ENCODE data around the gene L1CAM. TPM values are rescaled to one million over a fixed set of nuclear protein-coding genes. Genes with fewer than 3 reads are reported as not detected.

L1CAM gene
- total RNA-seq, 1 experiment from 2014 or later: 20.7 TPM

DNA sequence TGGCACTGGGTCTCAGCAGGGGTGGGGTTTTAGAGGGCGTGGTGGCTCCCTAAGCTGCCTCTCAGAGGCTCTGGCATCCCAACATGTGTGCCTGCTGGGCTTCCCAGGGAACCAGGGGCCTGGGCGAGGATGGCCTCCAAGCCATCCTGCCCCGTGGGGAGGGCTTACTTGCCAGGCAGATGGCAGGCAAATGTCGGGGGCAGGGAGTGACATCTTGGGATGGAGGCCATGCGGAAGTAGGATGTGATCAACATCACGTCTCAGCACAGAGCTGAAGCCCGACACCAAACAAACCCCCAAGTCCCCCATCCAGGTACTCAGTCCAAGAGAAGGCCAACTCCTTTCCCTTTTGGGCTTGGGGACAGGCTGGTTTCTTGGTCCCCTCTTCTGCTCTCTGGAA lies 4.7 kb downstream of the L1CAM start:
- no peaks in the 10 kb centered on the region for H3K4me1 Mint-ChIP-seq (ENCODE audit: insufficient read depth, unreplicated experiment)
- CTCF ChIA-PET: no interaction called here
- no peak overlapping the region for H3K27ac Mint-ChIP-seq (ENCODE audit: low read depth, unreplicated experiment)
- H3K9me3 Mint-ChIP-seq (ENCODE audit: unreplicated experiment): no peaks in the 10 kb centered on the region
- TF ChIP-seq, protein P1, sequence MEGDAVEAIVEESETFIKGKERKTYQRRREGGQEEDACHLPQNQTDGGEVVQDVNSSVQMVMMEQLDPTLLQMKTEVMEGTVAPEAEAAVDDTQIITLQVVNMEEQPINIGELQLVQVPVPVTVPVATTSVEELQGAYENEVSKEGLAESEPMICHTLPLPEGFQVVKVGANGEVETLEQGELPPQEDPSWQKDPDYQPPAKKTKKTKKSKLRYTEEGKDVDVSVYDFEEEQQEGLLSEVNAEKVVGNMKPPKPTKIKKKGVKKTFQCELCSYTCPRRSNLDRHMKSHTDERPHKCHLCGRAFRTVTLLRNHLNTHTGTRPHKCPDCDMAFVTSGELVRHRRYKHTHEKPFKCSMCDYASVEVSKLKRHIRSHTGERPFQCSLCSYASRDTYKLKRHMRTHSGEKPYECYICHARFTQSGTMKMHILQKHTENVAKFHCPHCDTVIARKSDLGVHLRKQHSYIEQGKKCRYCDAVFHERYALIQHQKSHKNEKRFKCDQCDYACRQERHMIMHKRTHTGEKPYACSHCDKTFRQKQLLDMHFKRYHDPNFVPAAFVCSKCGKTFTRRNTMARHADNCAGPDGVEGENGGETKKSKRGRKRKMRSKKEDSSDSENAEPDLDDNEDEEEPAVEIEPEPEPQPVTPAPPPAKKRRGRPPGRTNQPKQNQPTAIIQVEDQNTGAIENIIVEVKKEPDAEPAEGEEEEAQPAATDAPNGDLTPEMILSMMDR (IDR thresholded peaks at IDR 0.05; ENCODE audit: unreplicated experiment): no peak
- H3K27me3 Mint-ChIP-seq (ENCODE audit: insufficient read depth, unreplicated experiment): peaks cover 34% of the 10 kb centered on the region
- H3K4me3 Mint-ChIP-seq (ENCODE audit: unreplicated experiment): no peak overlapping the region
- POLR2A ChIA-PET: no interaction called here
- BruUV-seq (replicated peaks): no TSS peak
- no peaks in the 10 kb centered on the region for H3K36me3 Mint-ChIP-seq (ENCODE audit: insufficient read depth, unreplicated experiment)
- intact Hi-C loops (cut with micrococcal nuclease): no loop called here
- DNase-seq (ENCODE audit: unreplicated experiment): no peak

DNA sequence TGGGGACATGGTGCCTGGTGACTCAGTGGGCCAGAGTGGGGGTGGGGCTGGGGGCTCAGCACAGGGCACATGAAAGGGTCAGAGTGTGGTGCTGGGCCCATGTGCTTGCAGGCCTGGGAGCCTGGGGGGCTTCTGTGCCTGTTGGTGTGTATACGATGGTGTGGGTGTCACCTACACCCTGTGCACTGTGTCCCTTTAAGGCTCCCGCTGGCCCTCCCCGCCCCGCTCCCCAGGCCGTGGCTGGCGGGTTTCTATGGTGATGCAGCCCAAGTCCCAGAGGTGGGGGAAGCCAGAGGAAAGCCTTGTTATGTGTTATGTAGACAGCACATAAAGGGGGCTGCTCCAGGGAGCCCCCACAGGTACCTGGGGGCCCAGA lies 5.5 kb downstream of the L1CAM start:
- Mint-ChIP-seq H3K4me3 (ENCODE audit: unreplicated experiment) (no peak overlapping the region), H3K36me3 (ENCODE audit: insufficient read depth, unreplicated experiment) (no peaks in the 10 kb centered on the region), H3K27me3 (ENCODE audit: insufficient read depth, unreplicated experiment) (peaks cover 34% of the 10 kb centered on the region), H3K4me1 (ENCODE audit: insufficient read depth, unreplicated experiment) (no peaks in the 10 kb centered on the region), H3K9me3 (ENCODE audit: unreplicated experiment) (no peaks in the 10 kb centered on the region), H3K27ac (ENCODE audit: low read depth, unreplicated experiment) (no peak overlapping the region)
- ChIA-PET CTCF (interaction anchor here (0.6 kb wide), 1 partner anchor 124 kb away, joined by 3 read pairs; no protein-coding TSS in a partner anchor), POLR2A (no interaction called here)
- DNase-seq (ENCODE audit: unreplicated experiment): no peak
- intact Hi-C loops (cut with micrococcal nuclease): no loop called here
- TF ChIP-seq, protein P1 (IDR thresholded peaks at IDR 0.05; ENCODE audit: unreplicated experiment): no peak
- no TSS peak for BruUV-seq (replicated peaks)

DNA sequence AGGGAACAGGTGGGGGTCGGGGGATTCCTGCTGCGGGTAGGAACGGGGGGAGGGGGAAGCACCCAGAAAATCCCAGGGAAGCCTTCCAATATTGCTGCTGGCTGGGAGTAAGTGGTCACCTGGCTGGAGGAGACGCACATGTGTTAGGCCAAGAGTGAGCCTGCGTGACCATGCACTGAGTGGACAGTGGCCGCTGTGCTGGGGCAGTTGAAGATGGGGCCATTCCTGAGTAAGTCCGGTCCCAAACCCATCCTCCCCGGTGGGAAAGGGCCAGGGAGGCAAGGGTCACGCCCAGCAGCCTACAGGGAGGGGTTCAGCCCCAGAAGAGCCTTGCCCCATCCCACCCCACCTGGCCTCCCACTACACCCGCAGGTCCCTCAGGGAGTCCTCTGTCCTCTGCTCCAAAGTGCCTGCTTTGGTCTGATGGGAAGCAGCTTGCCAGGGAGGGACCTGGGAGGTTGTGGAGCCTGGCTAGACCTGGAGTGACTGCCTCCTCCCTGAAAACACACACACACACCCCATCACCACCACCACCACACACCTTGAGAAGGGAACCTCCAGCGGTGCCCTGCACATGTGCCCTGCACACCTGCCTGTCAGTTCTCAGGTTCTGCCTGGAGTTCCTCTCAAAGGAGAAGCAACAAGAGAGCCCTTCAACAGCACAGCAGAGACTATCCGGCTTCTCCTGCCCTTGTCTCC lies 6.1 kb downstream of the L1CAM start:
- intact Hi-C loops (cut with micrococcal nuclease): no loop called here

DNA sequence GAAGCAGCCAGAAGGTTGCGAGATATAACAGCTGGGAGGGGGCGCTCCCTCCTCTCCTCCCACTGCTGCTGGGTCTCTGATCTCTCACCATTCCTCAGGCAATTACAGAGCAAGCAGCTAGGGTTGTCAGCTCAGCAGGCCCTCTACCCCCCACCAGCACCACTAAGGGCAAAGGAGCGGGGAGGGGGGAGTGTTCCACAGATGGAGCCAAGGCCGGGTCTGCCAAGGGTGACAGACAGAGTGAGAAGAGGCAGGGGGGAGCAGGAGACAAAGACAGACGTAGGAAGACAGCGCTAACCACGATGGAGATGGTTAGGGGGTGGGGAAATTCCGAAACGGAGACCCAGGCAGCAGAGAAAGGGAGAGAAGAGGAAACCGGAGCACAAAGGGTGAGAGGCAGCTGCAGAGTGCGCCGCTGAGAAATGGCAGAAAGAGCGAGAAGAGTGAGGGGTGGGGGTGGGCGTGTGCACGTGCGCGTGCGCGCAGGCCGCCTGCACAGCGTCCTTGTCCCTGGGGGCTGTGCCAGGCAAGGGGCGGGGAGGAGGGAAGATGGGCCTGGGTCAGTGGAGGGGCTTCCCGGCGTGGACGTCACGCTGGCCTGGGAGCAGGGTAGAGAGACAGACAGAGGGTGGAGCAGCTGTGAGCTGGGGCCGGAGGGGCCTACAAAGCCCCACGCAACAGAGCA lies 6.9 kb downstream of the L1CAM start:
- Mint-ChIP-seq H3K4me1 (ENCODE audit: insufficient read depth, unreplicated experiment) (no peaks in the 10 kb centered on the region), H3K4me3 (ENCODE audit: unreplicated experiment) (no peak overlapping the region), H3K9me3 (ENCODE audit: unreplicated experiment) (no peaks in the 10 kb centered on the region), H3K27ac (ENCODE audit: low read depth, unreplicated experiment) (no peak overlapping the region), H3K36me3 (ENCODE audit: insufficient read depth, unreplicated experiment) (no peaks in the 10 kb centered on the region), H3K27me3 (ENCODE audit: insufficient read depth, unreplicated experiment) (peaks cover 44% of the 10 kb centered on the region)
- no TSS peak for BruUV-seq (replicated peaks)
- POLR2A ChIA-PET: no interaction called here
- no peak for DNase-seq (ENCODE audit: unreplicated experiment)
- intact Hi-C loops (cut with micrococcal nuclease): no loop called here
- TF ChIP-seq, protein P1 (IDR thresholded peaks at IDR 0.05; ENCODE audit: unreplicated experiment): no peak
- CTCF ChIA-PET: no interaction called here

More for the DNA sequence above, 6.1 kb downstream of the L1CAM start:
- ChIA-PET CTCF (no interaction called here), POLR2A (no interaction called here)
- TF ChIP-seq, protein P1 (IDR thresholded peaks at IDR 0.05; ENCODE audit: unreplicated experiment): no peak
- H3K4me1 Mint-ChIP-seq (ENCODE audit: insufficient read depth, unreplicated experiment): no peaks in the 10 kb centered on the region
- H3K36me3 Mint-ChIP-seq (ENCODE audit: insufficient read depth, unreplicated experiment): no peaks in the 10 kb centered on the region
- no peak overlapping the region for H3K4me3 Mint-ChIP-seq (ENCODE audit: unreplicated experiment)
- no peak overlapping the region for H3K27ac Mint-ChIP-seq (ENCODE audit: low read depth, unreplicated experiment)
- H3K27me3 Mint-ChIP-seq (ENCODE audit: insufficient read depth, unreplicated experiment): peaks cover 37% of the 10 kb centered on the region
- BruUV-seq (replicated peaks): no TSS peak
- no peak for DNase-seq (ENCODE audit: unreplicated experiment)
- H3K9me3 Mint-ChIP-seq (ENCODE audit: unreplicated experiment): no peaks in the 10 kb centered on the region

All from MCF 10A (cell line).